Mesendoderm (in vitro differentiated cells): ENCODE data around the gene UBAC2.
A peak's percentile ranks its signal among the peaks of the same experiment; 100 is the strongest.
"Not testable (repeated sequence)": the region's sequence is repeated elsewhere in the genome, so short reads cannot be mapped to it uniquely, and the experiment has no call there.

Source experiments
- DNase-seq: peaks from one replicate; pipeline ENCODE4 v3.0.0; 2013
- H2AK5ac ChIP-seq: 2 replicates; pipeline ENCODE4 v1.6.1; 2013; ENCODE audit warnings: low read length, inconsistent platforms
- H2BK120ac ChIP-seq: 2 replicates; pipeline ENCODE4 v1.6.1; 2013; ENCODE audit warnings: low read depth, mild to moderate bottlenecking, low read length, moderate library complexity, mixed read lengths
- H2BK15ac ChIP-seq: replicated peaks from 2 replicates; pipeline ENCODE4 v1.6.1; 2013; ENCODE audit warnings: low read depth, mild to moderate bottlenecking, moderate library complexity
- H2BK5ac ChIP-seq: 2 replicates; pipeline ENCODE4 v1.6.1; 2013; ENCODE audit warnings: low read length, inconsistent platforms
- H3K18ac ChIP-seq: 2 replicates; pipeline ENCODE4 v1.6.1; 2013; ENCODE audit warnings: mild to moderate bottlenecking, low read length, mixed read lengths
- H3K23ac ChIP-seq: one replicate; pipeline ENCODE4 v1.6.1; 2013; ENCODE audit warnings: low read length
- H3K27ac ChIP-seq: 2 replicates; pipeline ENCODE4 v1.5.1; 2013; ENCODE audit warnings: low read depth, mild to moderate bottlenecking, inconsistent platforms, low read length, moderate library complexity
- H3K27me3 ChIP-seq: 2 replicates; pipeline ENCODE4 v1.6.1; 2013; ENCODE audit warnings: low read length, control low read depth, mild to moderate bottlenecking, inconsistent platforms; ENCODE audit not compliant: insufficient read depth, poor library complexity
- H3K36me3 ChIP-seq: 2 replicates; pipeline ENCODE4 v1.6.1; 2013; ENCODE audit warnings: low read length, inconsistent platforms; ENCODE audit not compliant: control insufficient read depth, insufficient read depth
- H3K4ac ChIP-seq: one replicate; pipeline ENCODE4 v1.6.1; 2013; ENCODE audit warnings: low read depth, mild to moderate bottlenecking, low read length, moderate library complexity
- H3K4me1 ChIP-seq: 2 replicates; pipeline ENCODE4 v1.6.1; 2013; ENCODE audit warnings: low read depth, low read length, inconsistent platforms; ENCODE audit not compliant: control insufficient read depth
- H3K4me2 ChIP-seq: 2 replicates; pipeline ENCODE4 v1.6.1; 2013; ENCODE audit warnings: low read length
- H3K4me3 ChIP-seq: 2 replicates; pipeline ENCODE4 v1.5.1; 2013; ENCODE audit warnings: mild to moderate bottlenecking, low read length
- H3K56ac ChIP-seq: one replicate; pipeline ENCODE4 v1.6.1; 2013; ENCODE audit warnings: low read length
- H3K79me1 ChIP-seq: 2 replicates; pipeline ENCODE4 v1.6.1; 2013; ENCODE audit warnings: low read length, inconsistent platforms
- H3K79me2 ChIP-seq: 2 replicates; pipeline ENCODE4 v1.6.1; 2013; ENCODE audit warnings: mild to moderate bottlenecking, low read length; ENCODE audit not compliant: control insufficient read depth, insufficient read depth
- H3K9ac ChIP-seq: 2 replicates; pipeline ENCODE4 v1.6.1; 2013; ENCODE audit warnings: low read length, inconsistent platforms
- H4K5ac ChIP-seq: one replicate; pipeline ENCODE4 v1.6.1; 2013; ENCODE audit warnings: low read length
- H4K8ac ChIP-seq: one replicate; pipeline ENCODE4 v1.6.1; 2013; ENCODE audit warnings: low read depth, mild to moderate bottlenecking, control low read depth, low read length, moderate library complexity
- WGBS: extraction: QIAGEN DNeasy Blood & Tissue Kit; methylation state at CpG from one replicate; pipeline ENCODE4 v1.1.7; 2013; ENCODE audit warnings: low lambda C conversion rate, missing lambda C conversion rate; ENCODE audit not compliant: insufficient coverage; ENCODE audit errors: extremely low coverage; 5-methylcytosine and 5-hydroxymethylcytosine counted together

The UBAC2 gene

DNA sequence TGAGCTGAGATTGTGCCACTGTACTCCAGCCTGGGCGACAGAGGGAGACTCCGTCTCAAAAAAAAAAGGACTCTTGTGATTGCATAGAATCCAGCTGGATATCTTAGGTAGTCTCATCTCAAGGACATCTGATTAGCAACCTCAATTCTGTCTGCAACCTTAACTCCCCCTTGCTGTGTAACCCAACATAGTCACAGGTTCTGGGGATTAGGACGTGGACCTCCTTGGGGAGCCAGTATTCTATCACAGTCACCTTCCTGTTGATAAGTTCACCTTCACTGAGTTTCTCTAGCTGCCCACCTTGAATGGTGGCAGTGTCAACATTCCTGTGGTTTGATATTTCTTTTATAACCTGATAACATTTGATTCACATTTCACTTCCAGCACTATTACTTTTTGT lies 30.3 kb downstream of the UBAC2 start:
- Histone ChIP-seq H3K27me3 (no peaks in the 10 kb centered on the region), H3K4me3 (no peak overlapping the region), H3K79me1 (peaks cover 18% of the 10 kb centered on the region), H3K18ac (no peak overlapping the region), H3K23ac (no peak overlapping the region), H3K56ac (no peak overlapping the region), H2AK5ac (no peak overlapping the region), H3K9ac (no peak overlapping the region), H4K8ac (no peak overlapping the region), H4K5ac (no peak overlapping the region), H2BK120ac (no peak overlapping the region), H3K4me1 (peaks cover 7% of the 10 kb centered on the region), H3K27ac (no peak overlapping the region), H2BK15ac (no peak overlapping the region), H2BK5ac (no peak overlapping the region), H3K4me2 (no peak overlapping the region), H3K4ac (no peak overlapping the region), H3K36me3 (no peaks in the 10 kb centered on the region), H3K79me2 (peaks cover 21% of the 10 kb centered on the region)
- no CpG with 5 or more reads among the region's 3 CpGs for WGBS
- peak; percentile 35 for DNase-seq

DNA sequence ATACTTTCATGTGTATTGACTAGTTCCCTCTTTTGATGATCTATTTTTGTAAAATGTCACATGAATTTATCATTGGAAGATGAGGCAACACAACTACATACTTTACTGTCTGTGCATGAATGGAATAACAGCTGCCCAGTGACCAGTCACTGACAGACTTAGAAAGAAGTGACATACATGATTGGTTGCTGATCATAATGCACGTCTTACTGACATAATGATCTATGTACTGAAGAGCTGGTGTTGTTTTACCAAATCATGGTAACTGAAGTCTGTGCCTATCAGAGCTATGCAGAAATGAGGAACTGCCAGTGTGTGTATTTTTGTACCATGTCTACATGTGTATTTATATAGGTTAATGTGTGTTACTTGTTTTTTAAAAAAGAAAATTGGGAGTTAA lies 31.1 kb downstream of the UBAC2 start:
- Histone ChIP-seq H3K36me3 (no peaks in the 10 kb centered on the region), H3K9ac (no peak overlapping the region), H3K79me2 (peaks cover 17% of the 10 kb centered on the region), H3K4ac (no peak overlapping the region), H3K23ac (no peak overlapping the region), H3K27me3 (no peaks in the 10 kb centered on the region), H4K8ac (no peak overlapping the region), H2BK5ac (no peak overlapping the region), H2AK5ac (no peak overlapping the region), H3K56ac (no peak overlapping the region), H3K4me2 (no peak overlapping the region), H3K4me3 (no peak overlapping the region), H2BK120ac (no peak overlapping the region), H4K5ac (no peak overlapping the region), H3K27ac (no peak overlapping the region), H3K79me1 (peaks cover 13% of the 10 kb centered on the region), H2BK15ac (no peak overlapping the region), H3K18ac (no peak overlapping the region), H3K4me1 (peaks cover 7% of the 10 kb centered on the region)
- no CpG with 5 or more reads among the region's 1 CpG for WGBS
- no peak for DNase-seq

DNA sequence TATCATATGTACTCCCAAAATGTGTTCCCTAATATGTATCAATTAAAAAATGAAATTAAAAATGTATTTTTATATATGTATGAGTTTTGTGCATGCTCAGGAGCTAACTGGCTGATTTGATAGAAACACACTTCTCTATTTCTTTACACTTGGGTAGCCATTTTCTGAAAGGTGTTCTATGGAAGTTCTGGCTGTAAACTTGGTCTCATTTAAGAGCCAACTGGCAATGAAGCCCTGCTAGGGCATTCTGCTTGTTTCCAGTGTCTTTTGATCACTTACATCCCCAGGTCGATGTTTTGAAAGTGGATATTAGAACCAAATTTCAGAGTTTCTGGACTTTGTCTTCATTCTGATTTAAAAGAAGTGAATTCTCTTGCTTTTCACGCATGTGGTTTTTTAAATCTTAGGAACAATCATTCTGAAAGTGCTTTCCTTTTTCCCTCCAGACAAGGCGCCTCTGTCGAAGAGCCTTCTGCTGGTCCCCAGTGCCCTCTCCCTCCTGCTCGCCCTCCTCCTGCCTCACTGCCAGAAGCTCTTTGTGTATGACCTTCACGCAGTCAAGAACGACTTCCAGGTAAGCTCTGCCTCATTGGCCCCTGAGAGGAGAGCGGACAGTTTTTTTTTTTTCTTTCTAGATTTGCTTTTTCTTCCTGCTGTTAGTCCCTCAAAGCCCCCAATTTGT lies 37.5 kb downstream of the UBAC2 start:
- Histone ChIP-seq H4K8ac (no peak overlapping the region), H3K23ac (no peak overlapping the region), H2BK15ac (no peak overlapping the region), H3K79me1 (peaks cover 5% of the 10 kb centered on the region), H3K27me3 (no peaks in the 10 kb centered on the region), H3K4ac (no peak overlapping the region), H2BK5ac (no peak overlapping the region), H2AK5ac (no peak overlapping the region), H3K4me2 (no peak overlapping the region), H3K56ac (no peak overlapping the region), H3K18ac (no peak overlapping the region), H3K4me1 (no peaks in the 10 kb centered on the region), H3K9ac (no peak overlapping the region), H4K5ac (no peak overlapping the region), H3K4me3 (no peak overlapping the region), H3K27ac (no peak overlapping the region), H2BK120ac (no peak overlapping the region), H3K36me3 (peaks cover 5% of the 10 kb centered on the region), H3K79me2 (no peaks in the 10 kb centered on the region)
- no peak for DNase-seq
- WGBS = no CpG with 5 or more reads among the region's 8 CpGs

DNA sequence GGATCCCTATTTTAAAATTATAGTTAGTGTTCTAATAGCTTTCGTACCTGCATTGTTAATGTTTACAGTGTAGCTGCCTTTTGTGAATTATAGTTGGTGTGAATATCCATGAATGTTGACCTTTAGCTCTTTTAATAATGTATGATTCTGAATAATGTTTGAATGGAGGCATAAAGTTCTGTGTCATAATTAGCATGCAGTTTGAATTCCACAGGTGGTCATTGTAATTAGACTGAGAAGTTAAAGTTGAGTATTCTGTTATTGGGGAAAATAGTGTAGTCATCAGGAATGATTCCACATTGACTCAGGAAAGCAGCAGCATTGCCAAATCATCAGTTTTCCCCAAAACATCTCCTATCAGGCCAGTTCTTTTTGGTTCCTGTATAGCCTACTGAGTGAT lies 45.4 kb downstream of the UBAC2 start:
- Histone ChIP-seq H3K56ac (no peak overlapping the region), H2AK5ac (no peak overlapping the region), H4K5ac (no peak overlapping the region), H3K4me1 (no peaks in the 10 kb centered on the region), H3K79me2 (no peaks in the 10 kb centered on the region), H3K23ac (no peak overlapping the region), H3K27ac (no peak overlapping the region), H3K4me3 (no peak overlapping the region), H3K36me3 (no peaks in the 10 kb centered on the region), H2BK5ac (no peak overlapping the region), H3K4me2 (no peak overlapping the region), H3K9ac (no peak overlapping the region), H3K4ac (no peak overlapping the region), H2BK15ac (no peak overlapping the region), H3K27me3 (no peaks in the 10 kb centered on the region), H3K18ac (no peak overlapping the region), H2BK120ac (no peak overlapping the region), H4K8ac (no peak overlapping the region), H3K79me1 (no peaks in the 10 kb centered on the region)
- WGBS = no CpG with 5 or more reads among the region's 1 CpG
- no peak for DNase-seq

DNA sequence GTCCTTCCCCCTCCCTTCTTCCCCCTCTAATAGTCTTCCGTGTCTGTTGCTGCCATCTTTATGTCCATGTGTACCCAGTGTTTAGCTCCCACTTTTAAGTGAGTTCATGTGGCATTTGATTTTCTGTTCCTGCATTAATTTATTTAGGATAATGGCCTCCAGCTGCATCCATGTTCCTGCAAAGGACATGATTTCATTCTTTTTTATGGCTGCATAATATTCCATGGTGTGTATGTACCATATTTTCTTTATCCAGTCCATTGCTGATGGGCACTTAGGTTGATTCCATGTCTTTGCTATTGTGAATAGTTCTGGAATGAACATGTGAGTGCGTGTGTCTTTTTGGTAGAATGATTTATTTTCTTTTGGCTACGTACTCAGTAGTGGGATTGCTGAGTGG lies 48.5 kb downstream of the UBAC2 start:
- H2BK15ac ChIP-seq, H3K36me3 ChIP-seq, H3K27me3 ChIP-seq, H3K4me1 ChIP-seq, H3K27ac ChIP-seq, H3K18ac ChIP-seq, DNase-seq, H3K9ac ChIP-seq, H4K8ac ChIP-seq, H3K4me2 ChIP-seq, H2BK120ac ChIP-seq, H3K79me2 ChIP-seq, H3K56ac ChIP-seq, H3K4ac ChIP-seq, H3K79me1 ChIP-seq, H4K5ac ChIP-seq, H3K4me3 ChIP-seq, H2BK5ac ChIP-seq, H2AK5ac ChIP-seq, H3K23ac ChIP-seq: not testable (repeated sequence)
- no CpG with 5 or more reads among the region's 3 CpGs for WGBS

DNA sequence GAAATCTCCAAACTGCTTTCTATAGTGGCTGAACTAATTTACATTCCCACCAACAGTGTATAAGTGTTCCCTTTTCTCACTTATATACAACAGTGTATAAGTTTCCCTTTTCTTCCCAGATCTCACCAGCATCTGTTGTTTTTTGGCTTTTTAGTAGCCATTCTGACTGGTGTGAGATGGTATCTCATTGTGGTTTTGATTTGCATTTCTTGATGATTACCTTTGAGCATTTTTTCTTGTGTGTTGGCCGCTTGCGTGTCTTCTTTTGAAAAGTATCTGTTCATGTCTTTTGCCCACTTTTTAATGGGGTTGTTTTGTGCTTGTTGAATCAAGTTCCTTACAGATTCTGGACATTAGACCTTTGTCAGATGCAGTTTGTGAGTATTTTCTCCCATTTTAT lies 49.0 kb downstream of the UBAC2 start:
- not testable (repeated sequence) for H3K4me3 ChIP-seq, H3K36me3 ChIP-seq, H2BK5ac ChIP-seq, H3K79me1 ChIP-seq, H2BK15ac ChIP-seq, H3K23ac ChIP-seq, H2AK5ac ChIP-seq, H3K56ac ChIP-seq, H3K27ac ChIP-seq, DNase-seq, H3K79me2 ChIP-seq, H3K4me1 ChIP-seq, H4K8ac ChIP-seq, H3K4ac ChIP-seq, H4K5ac ChIP-seq, H3K4me2 ChIP-seq, H2BK120ac ChIP-seq, H3K27me3 ChIP-seq, H3K18ac ChIP-seq, H3K9ac ChIP-seq
- no CpG with 5 or more reads among the region's 2 CpGs for WGBS
